Vagina (tissue), 2 donors: ENCODE data around the gene STK36. TPM values are rescaled to one million over a fixed set of nuclear protein-coding genes. Genes with fewer than 3 reads are reported as not detected.

Experiments used
- DNase-seq, 2 donors: peaks; one replicate each; pipeline ENCODE4 v3.0.0-alpha.2; 2017; ENCODE audit errors: extremely low spot score in 2 of 2
- H3K27ac ChIP-seq: fragments of 200-600 bp; sonication (generic); one replicate; pipeline ENCODE4 v1.5.1; 2019
- H3K27me3 ChIP-seq: fragments of 200-600 bp; sonication (generic); one replicate; pipeline ENCODE4 v1.5.1; 2019
- H3K36me3 ChIP-seq, 2 donors: fragments of 200-600 bp; sonication (generic); one replicate each; pipeline ENCODE4 v1.5.1; 2017 to 2019
- H3K4me1 ChIP-seq: fragments of 200-600 bp; sonication (generic); one replicate; pipeline ENCODE4 v1.5.1; 2019
- H3K4me3 ChIP-seq, 2 donors: fragments of 200-600 bp; sonication (generic); 1 replicate in 1 of 2; 2 replicates in 1 of 2; pipeline ENCODE4 v1.5.1; 2016 to 2019
- H3K9me3 ChIP-seq: fragments of 200-600 bp; sonication (generic); one replicate; pipeline ENCODE4 v1.5.1; 2019
- POLR2A ChIP-seq, 2 donors: fragments of 450-650 bp; IDR thresholded peaks; one replicate each; pipeline ENCODE4 v1.6.1; 2017; ENCODE audit warnings: antibody characterized with exemption in 2 of 2, mild to moderate bottlenecking in 2 of 2, moderate library complexity in 2 of 2
- POLR2AphosphoS5 ChIP-seq, 2 donors: sonication (generic); formaldehyde crosslinking; IDR thresholded peaks; one replicate each; pipeline ENCODE4 v1.9.0; 2017; ENCODE audit warnings: antibody characterized with exemption in 2 of 2, mild to moderate bottlenecking in 2 of 2, low read depth in 1 of 2; ENCODE audit not compliant: insufficient read depth in 1 of 2
- intact Hi-C: fragments of 100-400 bp; cut with DNase I; formaldehyde crosslinking; loops from one replicate; pipeline ENCODE4 v1.15.1; 2023
- total RNA-seq: library from RNA; depleted of rRNA; stranded (reverse); fragments of >200 nt; gene quantifications from one replicate; pipeline ENCODE4 v1.2.3, GENCODE V29; 2016
- TF ChIP-seq, protein P1 (sequence below), 3 experiments: fragments of 450-650 bp in 2 of 3; fragments of 200-600 bp in 1 of 3; sonication (generic) in 1 of 3; IDR thresholded peaks; one replicate each; pipeline ENCODE4 v1.5.1; 2017 to 2019; ENCODE audit warnings: antibody characterized with exemption in 3 of 3, mild to moderate bottlenecking in 2 of 3, moderate library complexity in 2 of 3

STK36 gene, protein sequence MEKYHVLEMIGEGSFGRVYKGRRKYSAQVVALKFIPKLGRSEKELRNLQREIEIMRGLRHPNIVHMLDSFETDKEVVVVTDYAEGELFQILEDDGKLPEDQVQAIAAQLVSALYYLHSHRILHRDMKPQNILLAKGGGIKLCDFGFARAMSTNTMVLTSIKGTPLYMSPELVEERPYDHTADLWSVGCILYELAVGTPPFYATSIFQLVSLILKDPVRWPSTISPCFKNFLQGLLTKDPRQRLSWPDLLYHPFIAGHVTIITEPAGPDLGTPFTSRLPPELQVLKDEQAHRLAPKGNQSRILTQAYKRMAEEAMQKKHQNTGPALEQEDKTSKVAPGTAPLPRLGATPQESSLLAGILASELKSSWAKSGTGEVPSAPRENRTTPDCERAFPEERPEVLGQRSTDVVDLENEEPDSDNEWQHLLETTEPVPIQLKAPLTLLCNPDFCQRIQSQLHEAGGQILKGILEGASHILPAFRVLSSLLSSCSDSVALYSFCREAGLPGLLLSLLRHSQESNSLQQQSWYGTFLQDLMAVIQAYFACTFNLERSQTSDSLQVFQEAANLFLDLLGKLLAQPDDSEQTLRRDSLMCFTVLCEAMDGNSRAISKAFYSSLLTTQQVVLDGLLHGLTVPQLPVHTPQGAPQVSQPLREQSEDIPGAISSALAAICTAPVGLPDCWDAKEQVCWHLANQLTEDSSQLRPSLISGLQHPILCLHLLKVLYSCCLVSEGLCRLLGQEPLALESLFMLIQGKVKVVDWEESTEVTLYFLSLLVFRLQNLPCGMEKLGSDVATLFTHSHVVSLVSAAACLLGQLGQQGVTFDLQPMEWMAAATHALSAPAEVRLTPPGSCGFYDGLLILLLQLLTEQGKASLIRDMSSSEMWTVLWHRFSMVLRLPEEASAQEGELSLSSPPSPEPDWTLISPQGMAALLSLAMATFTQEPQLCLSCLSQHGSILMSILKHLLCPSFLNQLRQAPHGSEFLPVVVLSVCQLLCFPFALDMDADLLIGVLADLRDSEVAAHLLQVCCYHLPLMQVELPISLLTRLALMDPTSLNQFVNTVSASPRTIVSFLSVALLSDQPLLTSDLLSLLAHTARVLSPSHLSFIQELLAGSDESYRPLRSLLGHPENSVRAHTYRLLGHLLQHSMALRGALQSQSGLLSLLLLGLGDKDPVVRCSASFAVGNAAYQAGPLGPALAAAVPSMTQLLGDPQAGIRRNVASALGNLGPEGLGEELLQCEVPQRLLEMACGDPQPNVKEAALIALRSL (N-terminal part only)
- total RNA-seq = 59.9 TPM

GRCh38 chr2:218671654-218672566 lies at the start of gene STK36, which contains the start of gene RNF25:
Gene STK36 (plus strand): TSS chr2:218672086. CDS start chr2:218672830, 744 bp downstream.
Gene RNF25 (minus strand): TSS chr2:218672002. CDS start chr2:218671970, 32 bp downstream.
- intact Hi-C loops = no loop called here
- H3K27ac ChIP-seq = peak within 1 kb of the TSS; percentile 53
- TF ChIP-seq, protein P1, sequence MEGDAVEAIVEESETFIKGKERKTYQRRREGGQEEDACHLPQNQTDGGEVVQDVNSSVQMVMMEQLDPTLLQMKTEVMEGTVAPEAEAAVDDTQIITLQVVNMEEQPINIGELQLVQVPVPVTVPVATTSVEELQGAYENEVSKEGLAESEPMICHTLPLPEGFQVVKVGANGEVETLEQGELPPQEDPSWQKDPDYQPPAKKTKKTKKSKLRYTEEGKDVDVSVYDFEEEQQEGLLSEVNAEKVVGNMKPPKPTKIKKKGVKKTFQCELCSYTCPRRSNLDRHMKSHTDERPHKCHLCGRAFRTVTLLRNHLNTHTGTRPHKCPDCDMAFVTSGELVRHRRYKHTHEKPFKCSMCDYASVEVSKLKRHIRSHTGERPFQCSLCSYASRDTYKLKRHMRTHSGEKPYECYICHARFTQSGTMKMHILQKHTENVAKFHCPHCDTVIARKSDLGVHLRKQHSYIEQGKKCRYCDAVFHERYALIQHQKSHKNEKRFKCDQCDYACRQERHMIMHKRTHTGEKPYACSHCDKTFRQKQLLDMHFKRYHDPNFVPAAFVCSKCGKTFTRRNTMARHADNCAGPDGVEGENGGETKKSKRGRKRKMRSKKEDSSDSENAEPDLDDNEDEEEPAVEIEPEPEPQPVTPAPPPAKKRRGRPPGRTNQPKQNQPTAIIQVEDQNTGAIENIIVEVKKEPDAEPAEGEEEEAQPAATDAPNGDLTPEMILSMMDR (IDR thresholded peaks at IDR 0.05) = no peak
- TF ChIP-seq POLR2A (IDR thresholded peaks at IDR 0.05) = peak in 1 of 2 donors; percentile 58
- peak; percentile 83 to 91 for TF ChIP-seq POLR2AphosphoS5 (IDR thresholded peaks at IDR 0.05; ENCODE audit: insufficient read depth in 1 of 2, low read depth in 1 of 2)
- peak within 1 kb of the TSS; percentile 68 to 69 for H3K4me3 ChIP-seq
- H3K36me3 ChIP-seq = peaks cover 0 to 21% of the 10 kb centered on the region in 2 donors
- no peaks in the 10 kb centered on the region for H3K9me3 ChIP-seq
- no peaks in the 10 kb centered on the region for H3K27me3 ChIP-seq
- DNase-seq = no peak
- H3K4me1 ChIP-seq = peaks cover 30% of the 10 kb centered on the region

DNA sequence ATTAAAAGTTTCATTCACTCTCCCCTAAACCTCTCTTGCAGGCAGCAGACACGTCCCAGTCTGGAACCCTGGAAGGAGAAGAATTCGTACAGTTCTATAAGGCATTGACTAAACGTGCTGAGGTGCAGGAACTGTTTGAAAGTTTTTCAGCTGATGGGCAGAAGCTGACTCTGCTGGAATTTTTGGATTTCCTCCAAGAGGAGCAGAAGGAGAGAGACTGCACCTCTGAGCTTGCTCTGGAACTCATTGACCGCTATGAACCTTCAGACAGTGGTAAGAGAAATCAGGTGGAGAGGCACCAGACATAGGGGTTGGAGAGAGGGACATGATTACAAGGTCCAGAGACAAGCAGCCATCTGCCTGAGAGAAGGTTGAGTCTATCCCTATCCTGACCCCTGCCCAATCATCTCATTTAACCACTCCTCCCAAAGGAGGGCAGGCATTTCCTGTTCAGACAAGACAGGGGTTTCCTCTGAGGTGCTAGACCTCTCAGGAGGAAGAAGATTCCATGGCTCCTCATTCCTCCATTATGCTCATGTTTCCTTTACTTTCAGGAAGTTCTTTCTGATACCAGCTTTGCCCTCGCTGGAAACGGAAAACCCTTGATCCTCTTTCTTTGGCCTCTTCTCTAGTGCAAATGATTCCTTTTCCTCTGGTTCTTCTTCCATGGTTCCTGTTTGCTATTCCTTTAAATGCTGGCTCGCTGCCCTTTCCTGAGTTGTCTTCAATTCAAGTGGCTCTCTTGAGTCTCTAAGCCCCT lies 49.1 kb upstream of the STK36 start:
- intact Hi-C loops = no loop called here
- H3K4me3 ChIP-seq = no peak overlapping the region
- no peaks in the 10 kb centered on the region for H3K4me1 ChIP-seq
- H3K27ac ChIP-seq = no peak overlapping the region
- no peaks in the 10 kb centered on the region for H3K27me3 ChIP-seq
- H3K9me3 ChIP-seq = no peaks in the 10 kb centered on the region
- no peaks in the 10 kb centered on the region for H3K36me3 ChIP-seq
- DNase-seq = no peak
- TF ChIP-seq, protein P1 (IDR thresholded peaks at IDR 0.05) = no peak
- no peak for TF ChIP-seq POLR2AphosphoS5 (IDR thresholded peaks at IDR 0.05; ENCODE audit: insufficient read depth in 1 of 2, low read depth in 1 of 2)
- no peak for TF ChIP-seq POLR2A (IDR thresholded peaks at IDR 0.05)

DNA sequence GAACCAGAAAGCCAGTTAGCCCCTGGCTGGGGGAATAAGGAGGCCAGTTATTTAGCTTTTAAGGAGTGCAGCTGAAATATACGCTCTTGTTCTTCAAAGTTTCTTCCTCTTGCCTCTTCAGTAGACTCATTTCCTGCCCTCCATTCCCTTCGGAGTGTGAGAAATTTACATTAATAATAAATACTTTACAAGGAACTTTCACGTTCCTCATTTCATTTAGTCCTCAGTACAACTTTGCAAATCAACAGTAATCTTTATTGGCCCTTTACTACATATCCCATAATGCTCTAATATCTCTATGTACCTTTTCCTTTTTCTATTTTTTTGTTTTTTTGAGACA lies 48.5 kb upstream of the STK36 start:
- H3K36me3 ChIP-seq = no peaks in the 10 kb centered on the region

More for the DNA sequence above, 48.5 kb upstream of the STK36 start:
- H3K27me3 ChIP-seq = no peaks in the 10 kb centered on the region
- H3K9me3 ChIP-seq = no peaks in the 10 kb centered on the region
- H3K4me3 ChIP-seq = no peak overlapping the region
- intact Hi-C loops = no loop called here
- TF ChIP-seq, protein P1 (IDR thresholded peaks at IDR 0.05) = no peak
- no peak for TF ChIP-seq POLR2AphosphoS5 (IDR thresholded peaks at IDR 0.05; ENCODE audit: insufficient read depth in 1 of 2, low read depth in 1 of 2)
- TF ChIP-seq POLR2A (IDR thresholded peaks at IDR 0.05) = no peak
- H3K4me1 ChIP-seq = no peaks in the 10 kb centered on the region
- H3K27ac ChIP-seq = no peak overlapping the region
- DNase-seq = no peak
